Measurements from ENCODE around the gene PNLIP.

The PNLIP gene

DNA sequence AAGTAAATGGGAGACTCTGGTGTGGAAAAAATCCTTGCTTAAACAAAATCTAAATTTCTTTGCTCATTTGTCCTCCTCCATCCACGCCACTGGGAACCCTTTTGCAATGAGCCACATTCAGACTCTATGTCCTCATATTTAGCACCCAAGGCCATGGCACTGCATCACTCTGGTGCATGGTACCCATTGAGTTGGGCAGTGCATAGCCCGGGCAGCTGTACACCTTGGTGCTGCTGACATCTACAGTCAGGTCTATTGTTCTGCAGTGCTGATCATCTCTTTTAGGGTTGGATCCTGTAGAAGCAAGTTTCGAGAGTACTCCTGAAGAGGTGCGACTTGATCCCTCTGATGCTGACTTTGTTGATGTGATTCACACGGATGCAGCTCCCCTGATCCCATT, 51.8 kb downstream of the PNLIP start:
- TF ChIP-seq TEAD4 (IDR thresholded peaks at IDR 0.05) = no peak
- TF ChIP-seq FOXM1 (IDR thresholded peaks at IDR 0.05; ENCODE audit: borderline replicate concordance, low read depth) = no peak
- no peak for TF ChIP-seq EP300 (IDR thresholded peaks at IDR 0.05; ENCODE audit: borderline replicate concordance)
- TF ChIP-seq YY1 (IDR thresholded peaks at IDR 0.05; ENCODE audit: low read depth) = no peak
- no peak for TF ChIP-seq CEBPB (IDR thresholded peaks at IDR 0.05)
- no peak for TF ChIP-seq TCF12 (IDR thresholded peaks at IDR 0.05; ENCODE audit: low read depth)
- no peak for TF ChIP-seq EGR1 (IDR thresholded peaks at IDR 0.05)
- TF ChIP-seq, protein P1, sequence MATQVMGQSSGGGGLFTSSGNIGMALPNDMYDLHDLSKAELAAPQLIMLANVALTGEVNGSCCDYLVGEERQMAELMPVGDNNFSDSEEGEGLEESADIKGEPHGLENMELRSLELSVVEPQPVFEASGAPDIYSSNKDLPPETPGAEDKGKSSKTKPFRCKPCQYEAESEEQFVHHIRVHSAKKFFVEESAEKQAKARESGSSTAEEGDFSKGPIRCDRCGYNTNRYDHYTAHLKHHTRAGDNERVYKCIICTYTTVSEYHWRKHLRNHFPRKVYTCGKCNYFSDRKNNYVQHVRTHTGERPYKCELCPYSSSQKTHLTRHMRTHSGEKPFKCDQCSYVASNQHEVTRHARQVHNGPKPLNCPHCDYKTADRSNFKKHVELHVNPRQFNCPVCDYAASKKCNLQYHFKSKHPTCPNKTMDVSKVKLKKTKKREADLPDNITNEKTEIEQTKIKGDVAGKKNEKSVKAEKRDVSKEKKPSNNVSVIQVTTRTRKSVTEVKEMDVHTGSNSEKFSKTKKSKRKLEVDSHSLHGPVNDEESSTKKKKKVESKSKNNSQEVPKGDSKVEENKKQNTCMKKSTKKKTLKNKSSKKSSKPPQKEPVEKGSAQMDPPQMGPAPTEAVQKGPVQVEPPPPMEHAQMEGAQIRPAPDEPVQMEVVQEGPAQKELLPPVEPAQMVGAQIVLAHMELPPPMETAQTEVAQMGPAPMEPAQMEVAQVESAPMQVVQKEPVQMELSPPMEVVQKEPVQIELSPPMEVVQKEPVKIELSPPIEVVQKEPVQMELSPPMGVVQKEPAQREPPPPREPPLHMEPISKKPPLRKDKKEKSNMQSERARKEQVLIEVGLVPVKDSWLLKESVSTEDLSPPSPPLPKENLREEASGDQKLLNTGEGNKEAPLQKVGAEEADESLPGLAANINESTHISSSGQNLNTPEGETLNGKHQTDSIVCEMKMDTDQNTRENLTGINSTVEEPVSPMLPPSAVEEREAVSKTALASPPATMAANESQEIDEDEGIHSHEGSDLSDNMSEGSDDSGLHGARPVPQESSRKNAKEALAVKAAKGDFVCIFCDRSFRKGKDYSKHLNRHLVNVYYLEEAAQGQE (IDR thresholded peaks at IDR 0.05; ENCODE audit: low read depth) = no peak
- no peak for TF ChIP-seq RAD21 (IDR thresholded peaks at IDR 0.05; ENCODE audit: low read depth)
- no peak for TF ChIP-seq NFIC (IDR thresholded peaks at IDR 0.05)
- TF ChIP-seq TAF1 (IDR thresholded peaks at IDR 0.05; ENCODE audit: low read depth) = no peak
- TF ChIP-seq CREB1 (IDR thresholded peaks at IDR 0.05; ENCODE audit: low read depth) = no peak
- TF ChIP-seq, protein P2, sequence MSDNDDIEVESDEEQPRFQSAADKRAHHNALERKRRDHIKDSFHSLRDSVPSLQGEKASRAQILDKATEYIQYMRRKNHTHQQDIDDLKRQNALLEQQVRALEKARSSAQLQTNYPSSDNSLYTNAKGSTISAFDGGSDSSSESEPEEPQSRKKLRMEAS (IDR thresholded peaks at IDR 0.05) = no peak
- TF ChIP-seq ZBTB7A (IDR thresholded peaks at IDR 0.05; ENCODE audit: low read depth) = no peak
- TF ChIP-seq, protein P3, sequence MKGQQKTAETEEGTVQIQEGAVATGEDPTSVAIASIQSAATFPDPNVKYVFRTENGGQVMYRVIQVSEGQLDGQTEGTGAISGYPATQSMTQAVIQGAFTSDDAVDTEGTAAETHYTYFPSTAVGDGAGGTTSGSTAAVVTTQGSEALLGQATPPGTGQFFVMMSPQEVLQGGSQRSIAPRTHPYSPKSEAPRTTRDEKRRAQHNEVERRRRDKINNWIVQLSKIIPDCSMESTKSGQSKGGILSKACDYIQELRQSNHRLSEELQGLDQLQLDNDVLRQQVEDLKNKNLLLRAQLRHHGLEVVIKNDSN (IDR thresholded peaks at IDR 0.05) = no peak

DNA sequence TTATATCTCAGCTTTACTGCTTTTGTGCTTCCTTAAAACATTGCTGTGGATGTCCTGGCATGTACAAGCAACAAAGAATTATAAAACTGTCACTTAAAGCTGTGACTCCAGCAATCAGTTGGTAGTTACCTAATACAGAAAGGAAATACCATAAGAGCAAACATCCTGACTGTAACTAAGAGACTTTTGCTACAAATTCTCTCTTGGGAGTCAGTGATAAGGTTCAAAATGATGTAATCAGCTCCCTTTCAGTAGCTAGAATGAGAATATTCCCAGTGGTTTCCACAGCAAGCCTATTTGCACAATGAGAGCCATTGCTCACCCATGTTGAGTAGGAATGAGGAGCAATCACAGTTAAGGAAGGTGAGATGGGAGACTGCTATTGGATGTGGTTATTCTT, 52.6 kb downstream of the PNLIP start:
- TF ChIP-seq, protein P2 (IDR thresholded peaks at IDR 0.05) = no peak
- TF ChIP-seq EGR1 (IDR thresholded peaks at IDR 0.05) = no peak
- TF ChIP-seq EP300 (IDR thresholded peaks at IDR 0.05; ENCODE audit: borderline replicate concordance) = no peak
- no peak for TF ChIP-seq TEAD4 (IDR thresholded peaks at IDR 0.05)
- TF ChIP-seq RAD21 (IDR thresholded peaks at IDR 0.05; ENCODE audit: low read depth) = no peak
- TF ChIP-seq, protein P3 (IDR thresholded peaks at IDR 0.05) = no peak
- no peak for TF ChIP-seq CREB1 (IDR thresholded peaks at IDR 0.05; ENCODE audit: low read depth)
- no peak for TF ChIP-seq ZBTB7A (IDR thresholded peaks at IDR 0.05; ENCODE audit: low read depth)
- TF ChIP-seq TCF12 (IDR thresholded peaks at IDR 0.05; ENCODE audit: low read depth) = no peak
- TF ChIP-seq FOXM1 (IDR thresholded peaks at IDR 0.05; ENCODE audit: borderline replicate concordance, low read depth) = no peak
- TF ChIP-seq NFIC (IDR thresholded peaks at IDR 0.05) = no peak
- TF ChIP-seq, protein P1 (IDR thresholded peaks at IDR 0.05; ENCODE audit: low read depth) = no peak
- no peak for TF ChIP-seq CEBPB (IDR thresholded peaks at IDR 0.05)
- TF ChIP-seq YY1 (IDR thresholded peaks at IDR 0.05; ENCODE audit: low read depth) = no peak

DNA sequence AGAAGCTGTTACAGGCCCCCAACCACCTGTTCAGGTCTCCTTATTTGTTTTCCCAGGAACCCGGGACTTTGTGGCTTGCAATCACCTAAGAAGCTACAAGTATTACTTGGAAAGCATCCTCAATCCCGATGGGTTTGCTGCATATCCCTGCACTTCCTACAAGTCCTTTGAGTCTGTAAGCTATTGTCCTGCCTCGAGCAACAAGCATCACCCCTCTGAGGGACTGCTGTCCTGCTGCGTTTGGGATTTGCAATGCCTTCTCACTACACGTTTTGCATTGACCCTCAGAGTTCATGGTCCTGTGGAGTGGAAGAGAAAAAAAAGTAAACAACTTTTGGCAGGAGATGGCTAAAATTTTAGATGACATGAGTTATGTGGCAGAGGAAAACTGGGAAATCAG, 54.3 kb downstream of the PNLIP start:
- no peak for TF ChIP-seq NFIC (IDR thresholded peaks at IDR 0.05)
- TF ChIP-seq CEBPB (IDR thresholded peaks at IDR 0.05) = no peak
- no peak for TF ChIP-seq ZBTB7A (IDR thresholded peaks at IDR 0.05; ENCODE audit: low read depth)
- no peak for TF ChIP-seq TCF12 (IDR thresholded peaks at IDR 0.05; ENCODE audit: low read depth)
- TF ChIP-seq CREB1 (IDR thresholded peaks at IDR 0.05; ENCODE audit: low read depth) = no peak
- no peak for TF ChIP-seq EP300 (IDR thresholded peaks at IDR 0.05; ENCODE audit: borderline replicate concordance)
- no peak for TF ChIP-seq EGR1 (IDR thresholded peaks at IDR 0.05)
- TF ChIP-seq YY1 (IDR thresholded peaks at IDR 0.05; ENCODE audit: low read depth) = no peak
- TF ChIP-seq, protein P3 (IDR thresholded peaks at IDR 0.05) = no peak
- TF ChIP-seq, protein P2 (IDR thresholded peaks at IDR 0.05) = no peak
- no peak for TF ChIP-seq TAF1 (IDR thresholded peaks at IDR 0.05; ENCODE audit: low read depth)
- TF ChIP-seq FOXM1 (IDR thresholded peaks at IDR 0.05; ENCODE audit: borderline replicate concordance, low read depth) = no peak
- TF ChIP-seq, protein P1 (IDR thresholded peaks at IDR 0.05; ENCODE audit: low read depth) = no peak
- no peak for TF ChIP-seq RAD21 (IDR thresholded peaks at IDR 0.05; ENCODE audit: low read depth)
- no peak for TF ChIP-seq TEAD4 (IDR thresholded peaks at IDR 0.05)

Data from Ishikawa (cell line).